GM12892 (cell line): Measurements from ENCODE around the gene KLF2.

ENCODE experiments used
- POLR2A ChIP-seq: IDR thresholded peaks from 2 replicates; pipeline ENCODE4 v1.6.1; 2011; ENCODE audit warnings: low read depth, low read length, control low read depth
- POLR2AphosphoS5 ChIP-seq: IDR thresholded peaks from 2 replicates; pipeline ENCODE4 v1.6.1; 2011; ENCODE audit warnings: low read depth, low read length, control low read depth

DNA sequence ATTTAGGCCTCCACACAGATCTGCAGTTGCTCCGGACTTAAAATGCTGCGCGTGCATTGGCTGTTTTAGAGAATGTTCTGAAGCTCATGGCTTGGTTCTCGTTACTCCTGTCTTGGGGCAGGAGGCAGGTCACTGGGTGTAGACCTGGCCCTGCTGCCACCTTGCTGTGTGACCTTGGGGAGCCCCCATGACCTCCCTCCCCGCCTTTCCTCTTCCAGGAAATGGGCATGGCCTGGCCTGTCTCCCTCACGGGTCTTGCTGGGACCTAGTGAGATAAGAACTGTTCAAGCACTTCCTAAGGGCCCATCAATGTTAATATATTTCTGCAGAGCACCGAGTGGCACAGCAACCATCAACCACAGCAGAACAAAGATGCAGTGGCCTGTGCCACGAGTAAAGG lies 49.4 kb downstream of the KLF2 start:
- TF ChIP-seq POLR2AphosphoS5 (no peak), POLR2A (no peak)
